Upper lobe of right lung (tissue), 1 donor: ENCODE measurements around the gene KRTAP12-2. TPM values are rescaled to one million over a fixed set of nuclear protein-coding genes. Genes with fewer than 3 reads are reported as not detected.
A peak's percentile ranks its signal among the peaks of the same experiment; 100 is the strongest.
"Not testable (repeated sequence)": the region's sequence is repeated elsewhere in the genome, so short reads cannot be mapped to it uniquely, and the experiment has no call there.

Experiments used
- ATAC-seq: fragments of 200-7000 bp; cut with Tn5 transposase; one replicate; pipeline ENCODE4 v1.9.1; 2020; ENCODE audit warnings: mild to moderate bottlenecking, moderate library complexity
- DNase-seq: peaks from one replicate; pipeline ENCODE4 v3.0.0-alpha.2; 2020
- H3K27ac ChIP-seq: fragments of 200-600 bp; one replicate; pipeline ENCODE4 v1.8.0; 2022
- H3K27me3 ChIP-seq: fragments of 200-600 bp; one replicate; pipeline ENCODE4 v1.8.0; 2022; ENCODE audit warnings: mild to moderate bottlenecking
- H3K36me3 ChIP-seq: fragments of 200-600 bp; one replicate; pipeline ENCODE4 v1.8.0; 2022
- H3K4me1 ChIP-seq: fragments of 200-600 bp; one replicate; pipeline ENCODE4 v1.8.0; 2022
- H3K4me3 ChIP-seq: fragments of 200-600 bp; one replicate; pipeline ENCODE4 v1.8.0; 2022; ENCODE audit warnings: mild to moderate bottlenecking
- H3K9me3 ChIP-seq: fragments of 200-600 bp; one replicate; pipeline ENCODE4 v1.8.0; 2022
- CTCF ChIP-seq: fragments of 200-600 bp; IDR thresholded peaks from one replicate; pipeline ENCODE4 v1.8.0; 2022; ENCODE audit warnings: antibody characterized with exemption
- intact Hi-C: fragments of 100-400 bp; cut with DNase I; formaldehyde crosslinking; loops from one replicate; pipeline ENCODE4 v1.11.0; 2022
- total RNA-seq: library from RNA; stranded (reverse); fragmentation: NEBNext Ultra II Directional; extraction: Animal tissue kit (Norgen Biotek cat#: 25700); gene quantifications from one replicate; pipeline ENCODE4 v1.2.1, GENCODE V29; 2021
- donor health status: DM: no; HTN: yes; CAD: no; lungs with severe emphysema.

Gene KRTAP12-2
- total RNA-seq, 1 donor from 2014 or later: not detected

GRCh38 chr21:44632067-44632466 is 34.7 kb downstream of the KRTAP12-2 start:
- Histone ChIP-seq H3K4me3 (no peak overlapping the region), H3K27ac (no peak overlapping the region), H3K27me3 (no peaks in the 10 kb centered on the region), H3K36me3 (no peaks in the 10 kb centered on the region), H3K9me3 (peaks cover 8% of the 10 kb centered on the region), H3K4me1 (no peaks in the 10 kb centered on the region)
- DNase-seq (no peak), ATAC-seq (no peak)
- TF ChIP-seq CTCF: no peak
- intact Hi-C loops: no loop called here

GRCh38 chr21:44630440-44630839 is 36.3 kb downstream of the KRTAP12-2 start:
- ATAC-seq: no peak
- no peaks in the 10 kb centered on the region for H3K4me1 ChIP-seq

GRCh38 chr21:44628707-44629391 is 37.9 kb downstream of the KRTAP12-2 start:
- H3K9me3 ChIP-seq: peaks cover 12% of the 10 kb centered on the region
- H3K27ac ChIP-seq: no peak overlapping the region
- DNase-seq (no peak), ATAC-seq (peak; percentile 33)
- H3K36me3 ChIP-seq: no peaks in the 10 kb centered on the region
- intact Hi-C loops: no loop called here
- H3K27me3 ChIP-seq: no peaks in the 10 kb centered on the region
- H3K4me3 ChIP-seq: no peak overlapping the region
- no peak for TF ChIP-seq CTCF
- H3K4me1 ChIP-seq: no peaks in the 10 kb centered on the region

More at GRCh38 chr21:44630440-44630839, 36.3 kb downstream of the KRTAP12-2 start:
- DNase-seq: no peak
- Histone ChIP-seq H3K27ac (no peak overlapping the region), H3K27me3 (no peaks in the 10 kb centered on the region), H3K36me3 (no peaks in the 10 kb centered on the region), H3K9me3 (peaks cover 8% of the 10 kb centered on the region), H3K4me3 (no peak overlapping the region)
- intact Hi-C loops: no loop called here
- TF ChIP-seq CTCF: no peak

GRCh38 chr21:44627831-44628233 is 38.9 kb downstream of the KRTAP12-2 start:
- H3K36me3 ChIP-seq, intact Hi-C loops, H3K27ac ChIP-seq, H3K4me3 ChIP-seq, H3K4me1 ChIP-seq, ATAC-seq, H3K27me3 ChIP-seq: not testable (repeated sequence)
- H3K9me3 ChIP-seq: peaks cover 18% of the 10 kb centered on the region
- peak; percentile 52 for DNase-seq

- H3K27me3 ChIP-seq, DNase-seq, H3K4me3 ChIP-seq, intact Hi-C loops, H3K4me1 ChIP-seq, H3K36me3 ChIP-seq, H3K27ac ChIP-seq, ATAC-seq: not testable (repeated sequence)
- peaks cover 20% of the 10 kb centered on the region for H3K9me3 ChIP-seq
Measured at GRCh38 chr21:44627181-44627822, 39.4 kb downstream of the KRTAP12-2 start.

GRCh38 chr21:44626673-44627143 is 40.0 kb downstream of the KRTAP12-2 start, which contains the start of gene KRTAP10-9:
TSS of gene KRTAP10-9 (plus strand) at chr21:44627093. CDS start at chr21:44627172, 79 bp downstream.
- no peaks in the 10 kb centered on the region for H3K27me3 ChIP-seq
- H3K4me3 ChIP-seq: no peak within 1 kb of the TSS
- no peak within 1 kb of the TSS for H3K27ac ChIP-seq
- DNase-seq (no peak), ATAC-seq (no peak)
- no peak for TF ChIP-seq CTCF
- H3K36me3 ChIP-seq: no peaks in the 10 kb centered on the region
- no peaks in the 10 kb centered on the region for H3K4me1 ChIP-seq
- intact Hi-C loops: no loop called here
- H3K9me3 ChIP-seq: peaks cover 20% of the 10 kb centered on the region
